Measurements from ENCODE around the gene ABCB9.

Gene ABCB9

DNA sequence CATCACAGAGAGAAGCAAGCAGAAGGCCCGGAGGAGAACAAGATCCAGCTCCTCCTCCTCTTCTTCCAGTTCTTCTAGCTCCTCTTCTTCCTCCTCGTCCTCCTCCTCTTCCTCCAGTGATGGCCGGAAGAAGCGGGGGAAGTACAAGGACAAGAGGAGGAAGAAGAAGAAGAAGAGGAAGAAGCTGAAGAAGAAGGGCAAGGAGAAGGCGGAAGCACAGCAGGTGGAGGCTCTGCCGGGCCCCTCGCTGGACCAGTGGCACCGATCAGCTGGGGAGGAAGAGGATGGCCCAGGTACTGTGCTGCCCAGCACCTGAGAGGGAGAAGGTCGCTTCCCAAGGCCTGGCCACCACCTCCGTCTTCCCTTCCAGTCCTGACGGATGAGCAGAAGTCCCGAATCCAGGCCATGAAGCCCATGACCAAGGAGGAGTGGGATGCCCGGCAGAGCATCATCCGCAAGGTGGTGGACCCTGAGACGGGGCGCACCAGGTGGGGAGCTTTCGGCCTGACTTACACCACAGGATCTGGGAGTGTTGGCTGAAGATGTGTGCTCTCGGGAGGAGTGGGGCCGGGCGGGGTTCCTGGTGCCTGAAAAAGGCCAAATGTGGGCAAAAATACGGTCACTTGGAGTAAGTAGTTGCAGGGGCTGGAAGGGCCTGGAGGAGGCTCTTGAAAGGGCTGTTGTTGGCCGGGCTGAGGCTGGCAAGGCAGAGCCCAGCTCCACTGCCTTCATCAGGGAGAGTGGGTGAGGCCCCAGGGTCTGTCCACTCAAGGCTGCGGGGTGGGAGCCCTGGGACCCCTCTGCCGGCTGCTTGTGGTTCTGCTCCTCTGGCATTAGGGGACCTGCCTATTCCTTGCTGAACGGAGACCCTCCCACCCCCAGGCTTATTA is 15.6 kb upstream of the ABCB9 start:
- no peak for DNase-seq

DNA sequence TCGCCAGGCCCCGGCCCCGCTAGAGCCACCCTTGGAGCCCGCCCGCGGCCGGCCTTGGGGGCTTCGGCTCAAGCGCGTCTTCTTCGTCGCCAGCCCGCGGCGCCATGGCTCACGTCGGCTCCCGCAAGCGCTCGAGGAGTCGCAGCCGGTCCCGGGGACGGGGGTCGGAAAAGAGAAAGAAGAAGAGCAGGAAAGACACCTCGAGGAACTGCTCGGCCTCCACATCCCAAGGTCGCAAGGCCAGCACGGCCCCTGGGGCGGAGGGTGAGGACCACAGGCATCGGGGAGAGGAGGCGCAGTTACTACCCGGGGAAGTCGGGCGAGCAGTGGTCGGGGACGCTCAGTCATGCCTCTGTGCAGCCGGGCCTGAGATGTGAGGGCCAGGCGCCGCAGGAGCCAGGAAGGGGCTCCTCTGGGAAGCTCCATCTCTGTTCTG is 14.8 kb upstream of the ABCB9 start:
- DNase-seq: peak; percentile 12

DNA sequence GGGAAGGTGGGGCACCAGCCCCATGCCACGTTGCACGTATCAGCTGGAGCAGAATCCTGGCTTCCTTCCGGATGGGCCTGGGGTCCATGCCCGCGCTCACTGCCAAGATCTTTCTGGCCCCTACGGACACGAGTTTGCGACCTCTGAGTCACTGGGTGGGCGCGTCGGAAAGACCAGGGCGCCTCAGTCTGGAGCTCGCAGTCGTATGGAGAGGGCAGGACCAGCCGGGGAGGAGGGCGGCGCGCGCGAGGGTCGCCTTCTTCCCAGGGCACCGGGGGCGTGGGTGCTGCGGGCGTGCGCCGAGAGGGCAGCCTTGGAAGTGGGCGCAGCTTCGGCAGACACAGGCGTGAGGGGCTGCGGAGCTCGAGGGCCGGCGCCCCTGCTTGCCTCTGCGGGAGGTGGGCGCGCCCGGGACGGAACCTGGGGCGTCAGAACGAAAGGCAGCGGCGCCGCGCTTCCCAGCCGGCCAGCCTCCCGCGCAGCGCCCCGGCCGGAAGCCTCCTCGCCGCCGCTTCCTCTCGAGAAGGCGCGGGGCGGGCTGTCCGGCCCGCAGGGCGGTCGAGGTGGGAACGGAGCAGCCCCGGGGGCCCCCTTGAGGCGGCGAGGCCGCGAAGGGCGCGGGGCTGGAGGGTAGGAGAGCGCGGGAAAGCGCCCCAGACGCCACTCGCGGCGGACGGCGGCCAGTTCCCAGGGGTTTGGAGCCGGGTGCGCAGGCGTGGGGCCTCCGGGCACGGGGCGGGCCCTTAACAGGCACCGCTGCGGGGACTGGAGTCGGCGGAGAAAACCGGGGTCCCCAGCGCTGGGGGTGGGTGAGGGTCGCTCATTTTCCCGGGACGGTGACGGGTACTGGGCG is 14.1 kb upstream of the ABCB9 start, which contains the start of gene ARL6IP4:
Gene ARL6IP4, plus strand, starts transcription at position 499 of the 853 bp plus-strand sequence. CDS start 459 bp downstream, outside the sequence.
- DNase-seq: peak; percentile 60

- no peak for DNase-seq
Measured at GRCh38 chr12:122979908-122980182, 13.6 kb upstream of the ABCB9 start.

DNA sequence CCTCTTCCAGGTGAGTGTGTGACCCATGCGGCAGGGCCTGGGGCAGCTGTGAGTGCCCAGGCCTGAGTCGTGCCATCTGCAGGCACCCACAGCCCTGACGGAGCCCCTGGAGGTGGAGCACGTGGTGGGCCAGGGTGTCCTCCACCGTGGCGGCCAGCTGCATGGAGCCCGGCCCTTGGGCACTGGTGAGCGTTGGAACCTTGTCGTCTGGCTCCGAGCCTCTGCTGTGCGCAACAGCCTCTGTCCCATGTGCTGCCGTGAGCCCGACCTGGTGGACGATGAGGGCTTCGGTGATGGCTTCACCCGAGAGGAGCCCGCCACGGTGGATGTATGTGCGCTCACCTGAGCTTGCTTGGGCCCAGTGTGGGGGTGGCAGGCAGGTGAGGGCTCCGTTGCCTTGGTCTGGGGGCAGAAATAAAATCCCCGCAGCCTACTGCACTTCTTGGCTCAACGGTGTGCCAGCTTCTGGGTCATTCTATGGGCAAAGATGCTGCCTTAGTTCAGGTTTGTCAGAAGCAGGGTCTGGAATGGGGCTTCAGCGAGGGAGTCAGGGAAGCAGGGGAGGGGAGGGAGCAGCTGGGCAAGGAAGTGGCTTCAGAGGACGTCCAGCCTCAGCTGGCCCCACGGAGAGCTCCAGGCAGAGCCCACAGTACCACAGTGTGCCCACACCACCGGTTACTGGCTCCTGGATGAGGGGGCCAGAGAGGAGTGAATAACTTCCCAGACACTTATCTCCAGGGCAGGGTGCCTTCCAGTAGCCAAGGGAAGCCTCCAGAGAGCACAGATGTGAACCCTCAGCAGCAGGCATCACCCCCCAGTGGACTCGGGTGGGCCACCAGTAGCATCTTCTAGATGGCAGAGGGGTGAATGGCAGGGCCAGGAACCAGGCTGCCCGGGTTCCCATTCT is 13.0 kb upstream of the ABCB9 start:
- DNase-seq: no peak

GRCh38 chr12:122978507-122978955 is 12.3 kb upstream of the ABCB9 start:
- no peak for DNase-seq

- DNase-seq: no peak
Measured at GRCh38 chr12:122977655-122978392, 11.6 kb upstream of the ABCB9 start.

- no peak for DNase-seq
Measured at GRCh38 chr12:122977153-122977552, 10.9 kb upstream of the ABCB9 start.

DNA sequence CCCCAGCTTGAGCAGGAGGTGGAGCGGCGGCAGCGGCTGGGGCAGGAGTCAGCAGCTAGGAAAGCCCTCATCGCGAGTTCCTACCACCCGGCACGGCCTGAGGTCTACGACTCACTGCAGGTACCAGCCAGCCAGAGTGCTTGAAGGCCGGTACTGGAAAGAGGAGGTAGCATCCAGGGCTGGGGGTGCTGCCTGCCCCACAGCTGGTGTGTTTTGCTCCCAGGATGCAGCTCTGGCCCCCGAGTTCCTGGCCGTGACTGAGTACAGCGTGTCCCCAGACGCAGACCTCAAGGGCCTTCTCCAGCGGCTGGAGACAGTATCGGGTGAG is 10.3 kb upstream of the ABCB9 start:
- no peak for DNase-seq

- no peak for DNase-seq
Measured at GRCh38 chr12:122975790-122976647, 9.8 kb upstream of the ABCB9 start.

DNA sequence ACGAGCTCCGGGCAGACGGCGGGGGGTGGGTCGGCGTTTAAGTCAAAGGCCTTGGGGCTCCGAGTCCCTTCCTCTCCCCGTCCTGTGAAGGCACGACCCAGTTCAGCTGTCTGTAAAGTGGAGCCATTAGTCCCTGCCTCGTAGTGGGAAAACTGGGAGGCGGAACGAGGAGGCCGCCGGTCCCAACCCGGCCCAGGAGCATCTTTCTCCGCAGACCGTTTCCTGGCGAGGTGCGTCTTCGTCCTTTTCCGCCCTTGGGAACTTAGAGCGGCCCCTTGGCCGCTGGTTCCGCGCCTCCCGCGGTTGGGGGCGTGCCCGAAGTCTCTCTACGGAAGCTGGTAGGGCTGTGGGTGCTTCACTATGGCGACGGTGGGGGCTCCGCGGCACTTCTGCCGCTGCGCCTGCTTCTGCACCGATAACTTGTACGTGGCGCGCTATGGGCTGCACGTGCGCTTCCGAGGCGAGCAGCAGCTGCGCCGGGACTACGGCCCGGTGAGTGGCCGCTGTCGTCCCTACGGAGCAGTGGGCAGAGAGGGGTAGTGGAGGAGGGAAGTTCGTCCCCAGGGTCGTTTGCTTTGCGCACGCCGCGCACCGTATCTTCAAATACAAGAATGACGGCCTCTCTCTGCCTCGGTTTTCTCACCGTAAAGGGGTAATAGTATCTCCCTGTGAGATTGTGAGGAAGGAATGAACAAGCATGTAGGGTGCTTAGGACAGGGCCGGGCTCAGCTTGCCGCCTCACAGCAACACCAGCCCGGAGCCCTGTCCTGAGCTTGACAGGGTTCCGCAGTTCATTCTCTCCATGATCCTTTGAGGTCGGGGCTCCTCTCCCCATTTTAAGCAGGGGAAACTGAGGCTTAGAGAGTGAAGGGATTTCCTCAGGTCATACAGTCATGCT is 8.9 kb upstream of the ABCB9 start, which contains the start of gene OGFOD2:
Gene OGFOD2, plus strand, starts transcription at position 353 of the 898 bp plus-strand sequence. Its CDS starts 8 bp downstream, at position 361.
- DNase-seq: peak; percentile 92

- peak; percentile 98 for DNase-seq
Measured at GRCh38 chr12:122974274-122974891, 8.1 kb upstream of the ABCB9 start.

- no peak for DNase-seq
Measured at GRCh38 chr12:122969676-122970075, 3.4 kb upstream of the ABCB9 start.

- no peak for DNase-seq
Measured at GRCh38 chr12:122968104-122968503, 1.8 kb upstream of the ABCB9 start.

DNA sequence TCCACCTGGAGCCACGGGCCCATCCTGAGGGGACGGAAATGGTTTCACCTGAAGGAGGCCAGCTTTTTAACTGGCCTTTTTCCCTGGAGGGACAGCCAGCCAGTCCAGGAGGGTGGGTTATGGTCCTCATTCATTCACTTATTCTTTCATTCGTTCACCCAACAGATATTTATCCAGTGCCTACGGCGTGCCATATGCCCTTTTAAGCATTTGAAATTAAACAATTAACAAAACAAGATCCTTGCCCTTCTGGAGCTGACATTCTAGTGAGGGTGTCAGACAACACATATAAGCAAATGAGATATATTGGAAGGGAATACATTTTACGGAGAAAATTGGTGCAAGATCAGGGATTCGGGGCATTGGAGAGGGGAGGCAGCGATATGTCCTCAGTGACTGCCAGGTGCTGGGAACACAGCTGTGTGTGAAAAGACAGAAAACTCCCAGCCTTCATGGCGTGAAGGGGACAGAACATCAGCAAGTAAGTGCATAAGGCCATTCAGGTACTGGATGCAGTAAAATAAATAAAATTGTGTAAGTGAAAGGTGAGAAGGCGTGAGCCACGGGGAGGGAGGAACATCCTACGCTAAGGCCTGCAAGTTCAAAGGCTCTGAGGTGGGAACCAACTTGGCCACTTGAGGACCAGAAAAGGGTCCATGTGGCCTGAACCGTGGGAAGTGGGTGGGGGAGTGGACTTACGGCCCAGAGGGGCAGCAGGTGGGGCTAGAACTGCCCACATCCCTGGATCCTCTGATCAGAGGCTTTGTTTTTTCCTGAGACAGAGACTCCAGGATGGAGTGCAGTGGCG is 684 bp upstream of the ABCB9 start:
- DNase-seq: no peak

DNA sequence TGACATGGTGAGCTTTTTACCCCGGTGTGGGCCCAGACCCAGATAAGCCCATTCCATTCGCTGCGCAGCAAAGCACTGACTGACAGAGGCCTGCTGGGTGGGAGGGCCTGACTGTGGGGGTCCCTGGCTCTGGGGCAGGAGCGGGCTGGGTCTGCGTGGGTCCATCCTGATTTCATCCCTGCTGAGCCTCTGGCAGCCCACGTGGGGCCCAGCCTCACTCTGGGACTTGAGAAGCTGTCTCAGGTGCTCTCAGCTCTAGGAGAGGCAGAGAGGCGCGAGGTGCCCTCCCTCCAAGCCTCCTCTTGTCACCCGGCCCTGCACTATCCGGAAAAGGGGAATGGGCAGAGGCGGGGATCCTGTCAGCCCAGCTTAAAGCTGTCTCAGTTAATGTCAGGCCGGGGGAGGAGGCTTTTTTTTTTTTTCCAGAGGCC is 927 bp downstream of the ABCB9 start:
- no peak for DNase-seq

DNA sequence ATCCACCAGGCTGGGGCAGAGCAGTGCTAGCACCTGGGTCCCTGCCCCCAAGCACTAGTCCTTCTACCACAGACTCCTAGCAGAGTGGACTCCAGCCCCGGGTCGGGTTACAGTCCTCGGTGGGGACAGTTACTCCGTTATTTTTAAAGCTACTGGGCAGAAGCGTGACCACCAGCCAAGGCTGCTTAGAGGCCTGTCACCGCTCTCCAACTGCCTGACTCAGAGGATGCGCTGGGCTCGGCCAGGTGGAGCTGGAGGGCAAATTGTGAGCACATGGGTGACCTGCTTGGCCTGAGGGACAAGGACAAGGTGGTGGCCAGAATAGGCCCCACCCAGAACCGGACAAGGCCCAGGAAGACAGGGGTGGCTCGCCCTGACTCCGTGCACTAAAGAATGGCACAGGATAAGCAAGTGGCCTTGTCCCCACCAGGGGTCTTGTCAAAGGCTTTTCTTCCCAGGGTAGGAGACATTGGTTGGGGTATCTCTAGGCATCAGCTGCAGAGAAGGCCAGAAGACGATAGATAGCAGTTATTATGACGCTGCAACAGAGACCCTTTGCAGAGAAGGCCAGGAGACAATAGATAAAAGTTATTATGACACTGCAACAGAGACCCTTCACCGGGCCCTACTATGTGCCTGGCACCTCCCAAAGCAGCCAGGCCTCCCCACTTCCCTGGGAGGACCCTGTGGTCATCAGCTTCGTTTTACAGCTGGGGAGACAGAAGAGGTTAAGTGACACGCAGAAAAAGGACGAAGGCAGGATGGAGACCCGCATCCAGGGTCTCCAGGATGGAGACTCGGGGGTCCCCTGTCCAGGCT is 1.6 kb downstream of the ABCB9 start:
- DNase-seq: no peak

DNA sequence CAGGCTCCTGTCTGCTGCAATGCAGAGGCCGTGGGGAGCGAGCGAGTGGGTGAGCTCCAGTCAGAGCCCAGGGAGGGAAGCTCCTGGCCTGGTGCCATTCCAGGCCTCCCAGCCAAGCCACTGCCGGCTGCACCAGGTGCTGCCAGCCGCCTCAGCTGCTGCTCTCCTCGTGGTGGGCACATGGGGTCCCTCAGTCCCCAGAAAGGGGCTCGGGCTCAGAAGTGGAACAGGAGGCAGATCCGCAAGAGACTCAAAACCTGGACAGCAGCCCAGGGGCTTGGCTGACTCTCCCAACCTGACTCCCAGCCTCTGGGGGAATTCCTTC is 2.4 kb downstream of the ABCB9 start:
- DNase-seq: no peak

All from central memory CD4-positive, alpha-beta T cell (primary cell).